ENCODE measurements around the gene RGS3. TPM values are rescaled to one million over a fixed set of nuclear protein-coding genes. Genes with fewer than 3 reads are reported as not detected.

The RGS3 gene
- total and polyA plus RNA-seq, 2 donors (not counting 3 experiments of a cell fraction or from before 2014, with no cell fraction given), result 356 to 416 TPM

DNA sequence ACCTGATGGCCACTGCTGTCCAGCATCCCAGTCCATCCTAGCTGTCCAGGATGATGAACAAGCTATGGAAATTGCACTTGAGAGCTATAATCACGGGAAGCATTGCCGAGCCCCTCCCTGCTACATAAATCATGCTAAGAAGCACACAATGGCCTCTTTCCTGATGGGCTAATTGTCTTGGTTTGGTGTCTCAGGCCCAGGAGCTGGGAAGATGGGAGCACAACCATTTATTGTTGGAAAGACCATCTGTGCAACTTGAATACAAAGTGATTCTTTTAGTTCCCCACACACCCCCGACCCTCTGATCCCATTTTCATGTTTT is 80.4 kb downstream of the RGS3 start:
- Histone ChIP-seq H3K4me3 (replicated peaks in 1 of 3; ENCODE audit: insufficient read depth in 1 of 3, low read depth in 1 of 3, low read length in 3 of 3) (no peak overlapping the region), H2AFZ (ENCODE audit: low read depth, low read length) (no peak overlapping the region), H3K9me3 (replicated peaks; ENCODE audit: control insufficient read depth, insufficient read depth, low read length) (no peaks in the 10 kb centered on the region), H3K27ac (ENCODE audit: insufficient read depth, low read depth, low read length) (no peak overlapping the region), H3K4me2 (ENCODE audit: insufficient read depth, low read length) (no peak overlapping the region), H3K27me3 (ENCODE audit: control insufficient read depth in 2 of 2, insufficient read depth in 2 of 2, low read length in 2 of 2) (no peaks in the 10 kb centered on the region), H3K36me3 (ENCODE audit: control insufficient read depth in 2 of 2, extremely low read depth in 1 of 2, insufficient read depth in 2 of 2, low read length in 2 of 2) (peaks cover 36 to 67% of the 10 kb centered on the region in 2 experiments), H3K9ac (replicated peaks; ENCODE audit: extremely low read depth, insufficient read depth, low read length) (no peak overlapping the region), H3K9me1 (replicated peaks; ENCODE audit: control insufficient read depth, extremely low read depth, insufficient read depth, low read length) (no peaks in the 10 kb centered on the region), H3K79me2 (ENCODE audit: control insufficient read depth, insufficient read depth, low read length) (peaks cover 38% of the 10 kb centered on the region), H4K20me1 (replicated peaks; ENCODE audit: control insufficient read depth, extremely low read depth, insufficient read depth, low read length) (peaks cover 6% of the 10 kb centered on the region), H3K4me1 (ENCODE audit: control insufficient read depth, extremely low read depth, insufficient read depth, low read length) (peaks cover 30% of the 10 kb centered on the region)
- TSS peak; percentile 1 for BruUV-seq (replicated peaks)
- CTCF ChIA-PET, result interaction anchor here (1.2 to 3.0 kb wide), 3 partner anchors 48 to 114 kb away, joined by 3 to 13 read pairs (median 11); no protein-coding TSS in a partner anchor
- TF ChIP-seq FOS (IDR thresholded peaks at IDR 0.05; ENCODE audit: borderline replicate concordance, insufficient read depth, low read length), result no peak
- TF ChIP-seq, protein P1, sequence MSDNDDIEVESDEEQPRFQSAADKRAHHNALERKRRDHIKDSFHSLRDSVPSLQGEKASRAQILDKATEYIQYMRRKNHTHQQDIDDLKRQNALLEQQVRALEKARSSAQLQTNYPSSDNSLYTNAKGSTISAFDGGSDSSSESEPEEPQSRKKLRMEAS (IDR thresholded peaks at IDR 0.05; ENCODE audit: insufficient read depth, insufficient read length), result no peak
- TF ChIP-seq, protein P2, sequence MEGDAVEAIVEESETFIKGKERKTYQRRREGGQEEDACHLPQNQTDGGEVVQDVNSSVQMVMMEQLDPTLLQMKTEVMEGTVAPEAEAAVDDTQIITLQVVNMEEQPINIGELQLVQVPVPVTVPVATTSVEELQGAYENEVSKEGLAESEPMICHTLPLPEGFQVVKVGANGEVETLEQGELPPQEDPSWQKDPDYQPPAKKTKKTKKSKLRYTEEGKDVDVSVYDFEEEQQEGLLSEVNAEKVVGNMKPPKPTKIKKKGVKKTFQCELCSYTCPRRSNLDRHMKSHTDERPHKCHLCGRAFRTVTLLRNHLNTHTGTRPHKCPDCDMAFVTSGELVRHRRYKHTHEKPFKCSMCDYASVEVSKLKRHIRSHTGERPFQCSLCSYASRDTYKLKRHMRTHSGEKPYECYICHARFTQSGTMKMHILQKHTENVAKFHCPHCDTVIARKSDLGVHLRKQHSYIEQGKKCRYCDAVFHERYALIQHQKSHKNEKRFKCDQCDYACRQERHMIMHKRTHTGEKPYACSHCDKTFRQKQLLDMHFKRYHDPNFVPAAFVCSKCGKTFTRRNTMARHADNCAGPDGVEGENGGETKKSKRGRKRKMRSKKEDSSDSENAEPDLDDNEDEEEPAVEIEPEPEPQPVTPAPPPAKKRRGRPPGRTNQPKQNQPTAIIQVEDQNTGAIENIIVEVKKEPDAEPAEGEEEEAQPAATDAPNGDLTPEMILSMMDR (IDR thresholded peaks at IDR 0.05; ENCODE audit: extremely low read depth in 1 of 2, insufficient read depth in 1 of 2, low read depth in 1 of 2, low read length in 2 of 2), result no peak
- TF ChIP-seq MYC (IDR thresholded peaks at IDR 0.05; ENCODE audit: low read depth, low read length), result no peak
- no peak for TF ChIP-seq GATA2 (IDR thresholded peaks at IDR 0.05; ENCODE audit: insufficient read depth, insufficient read length, low read depth, low read length)
- TF ChIP-seq POLR2A (IDR thresholded peaks at IDR 0.05; ENCODE audit: low read depth, low read length), result no peak
- no peak for TF ChIP-seq JUN (IDR thresholded peaks at IDR 0.05; ENCODE audit: borderline replicate concordance, insufficient read depth, insufficient read length, low read depth)
- no peak for TF ChIP-seq POLR2AphosphoS5 (IDR thresholded peaks at IDR 0.05; ENCODE audit: insufficient read depth, low read depth, low read length)
- TF ChIP-seq EZH2 (IDR thresholded peaks at IDR 0.05; ENCODE audit: borderline replicate concordance, low read depth, low read length, severe bottlenecking), result no peak
- dilution Hi-C loops (cut with MboI; ENCODE audit: extremely low pct_ligation_motif_present, low sequenced_read_pairs) (no loop called here), intact Hi-C loops (cut with micrococcal nuclease) (loop anchor here (5.0 kb wide), 1 partner anchor 113 kb away; no protein-coding TSS in a partner anchor)
- POLR2A ChIA-PET, result interaction anchor here (0.8 kb wide), 1 partner anchor 11 kb away, joined by 3 read pairs; no protein-coding TSS in a partner anchor
- FAIRE-seq (no peak), DNase-seq (ENCODE audit: low read depth, low spot score) (no peak)
